Uterus (tissue), 2 donors: ENCODE data around the gene SVBP.

ENCODE experiments used
- POLR2A ChIP-seq, 2 donors: fragments of 450-650 bp; IDR thresholded peaks; one replicate each; pipeline ENCODE4 v1.6.1; 2016; ENCODE audit warnings: antibody characterized with exemption in 2 of 2, mild to moderate bottlenecking in 1 of 2, moderate library complexity in 1 of 2
- TF ChIP-seq, protein P1 (sequence below), 4 experiments: fragments of 200-600 bp in 2 of 4; fragments of 450-650 bp in 2 of 4; sonication (generic) in 2 of 4; IDR thresholded peaks; one replicate each; pipeline ENCODE4 v1.5.1; 2016 to 2019; ENCODE audit warnings: antibody characterized with exemption in 4 of 4, mild to moderate bottlenecking in 2 of 4, moderate library complexity in 1 of 4

GRCh38 chr1:42845866-42846256 is 28.7 kb upstream of the SVBP start:
- TF ChIP-seq, protein P1, sequence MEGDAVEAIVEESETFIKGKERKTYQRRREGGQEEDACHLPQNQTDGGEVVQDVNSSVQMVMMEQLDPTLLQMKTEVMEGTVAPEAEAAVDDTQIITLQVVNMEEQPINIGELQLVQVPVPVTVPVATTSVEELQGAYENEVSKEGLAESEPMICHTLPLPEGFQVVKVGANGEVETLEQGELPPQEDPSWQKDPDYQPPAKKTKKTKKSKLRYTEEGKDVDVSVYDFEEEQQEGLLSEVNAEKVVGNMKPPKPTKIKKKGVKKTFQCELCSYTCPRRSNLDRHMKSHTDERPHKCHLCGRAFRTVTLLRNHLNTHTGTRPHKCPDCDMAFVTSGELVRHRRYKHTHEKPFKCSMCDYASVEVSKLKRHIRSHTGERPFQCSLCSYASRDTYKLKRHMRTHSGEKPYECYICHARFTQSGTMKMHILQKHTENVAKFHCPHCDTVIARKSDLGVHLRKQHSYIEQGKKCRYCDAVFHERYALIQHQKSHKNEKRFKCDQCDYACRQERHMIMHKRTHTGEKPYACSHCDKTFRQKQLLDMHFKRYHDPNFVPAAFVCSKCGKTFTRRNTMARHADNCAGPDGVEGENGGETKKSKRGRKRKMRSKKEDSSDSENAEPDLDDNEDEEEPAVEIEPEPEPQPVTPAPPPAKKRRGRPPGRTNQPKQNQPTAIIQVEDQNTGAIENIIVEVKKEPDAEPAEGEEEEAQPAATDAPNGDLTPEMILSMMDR (IDR thresholded peaks at IDR 0.05) = no peak
- TF ChIP-seq POLR2A (IDR thresholded peaks at IDR 0.05) = no peak
